Stimulated activated CD8-positive, alpha-beta memory T cell treated with anti-CD3 and anti-CD28 coated beads, Interleukin-4, amount 100 ng/mL, for 4 hours (primary cell): ENCODE data around the gene CST4.
"Not testable (repeated sequence)": the region's sequence is repeated elsewhere in the genome, so short reads cannot be mapped to it uniquely, and the experiment has no call there.

Experiments used
- DNase-seq, 2 donors: peaks; one replicate each; pipeline ENCODE4 v3.0.0-alpha.2; 2020; ENCODE audit warnings: low read depth in 2 of 2, low spot score in 1 of 2

Gene CST4

DNA sequence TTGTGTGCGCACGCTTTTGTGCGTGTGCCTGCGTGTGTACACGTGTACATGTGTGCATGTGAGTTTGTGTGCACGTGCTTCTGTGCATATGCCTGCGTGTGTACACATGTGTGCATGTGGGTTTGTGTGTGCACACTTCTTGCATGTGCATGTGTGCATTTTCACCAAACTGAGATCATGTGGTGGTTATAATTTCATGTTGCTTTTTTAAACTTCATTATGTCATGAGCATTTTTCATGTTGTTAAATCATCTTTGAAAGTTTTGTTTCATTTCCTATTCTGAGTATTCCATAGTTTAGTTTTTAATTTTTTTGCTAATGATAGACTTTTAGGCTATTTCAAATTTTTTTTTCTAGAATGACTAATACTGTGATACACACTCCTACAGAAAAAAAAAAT is 44.7 kb downstream of the CST4 start:
- no peak for DNase-seq

DNA sequence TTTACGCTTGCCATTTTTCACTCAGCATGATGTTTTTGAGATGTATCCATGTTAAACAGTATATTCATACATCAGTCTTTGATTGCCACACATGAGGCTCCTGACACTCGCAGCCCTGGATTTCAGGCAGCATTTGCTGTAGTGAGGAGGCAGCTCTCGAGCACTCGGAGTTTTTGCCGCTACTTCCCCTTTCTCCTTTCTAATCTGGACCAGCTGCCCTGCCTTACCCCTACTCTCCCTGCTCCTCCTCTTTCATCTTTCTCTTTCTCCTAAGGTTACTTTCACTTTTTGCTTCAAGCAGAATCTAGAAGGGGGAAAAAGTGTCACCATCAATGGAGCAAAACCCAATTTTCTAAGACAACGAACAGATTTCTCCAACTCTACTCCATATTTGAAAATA is 45.2 kb downstream of the CST4 start:
- DNase-seq, result no peak

DNA sequence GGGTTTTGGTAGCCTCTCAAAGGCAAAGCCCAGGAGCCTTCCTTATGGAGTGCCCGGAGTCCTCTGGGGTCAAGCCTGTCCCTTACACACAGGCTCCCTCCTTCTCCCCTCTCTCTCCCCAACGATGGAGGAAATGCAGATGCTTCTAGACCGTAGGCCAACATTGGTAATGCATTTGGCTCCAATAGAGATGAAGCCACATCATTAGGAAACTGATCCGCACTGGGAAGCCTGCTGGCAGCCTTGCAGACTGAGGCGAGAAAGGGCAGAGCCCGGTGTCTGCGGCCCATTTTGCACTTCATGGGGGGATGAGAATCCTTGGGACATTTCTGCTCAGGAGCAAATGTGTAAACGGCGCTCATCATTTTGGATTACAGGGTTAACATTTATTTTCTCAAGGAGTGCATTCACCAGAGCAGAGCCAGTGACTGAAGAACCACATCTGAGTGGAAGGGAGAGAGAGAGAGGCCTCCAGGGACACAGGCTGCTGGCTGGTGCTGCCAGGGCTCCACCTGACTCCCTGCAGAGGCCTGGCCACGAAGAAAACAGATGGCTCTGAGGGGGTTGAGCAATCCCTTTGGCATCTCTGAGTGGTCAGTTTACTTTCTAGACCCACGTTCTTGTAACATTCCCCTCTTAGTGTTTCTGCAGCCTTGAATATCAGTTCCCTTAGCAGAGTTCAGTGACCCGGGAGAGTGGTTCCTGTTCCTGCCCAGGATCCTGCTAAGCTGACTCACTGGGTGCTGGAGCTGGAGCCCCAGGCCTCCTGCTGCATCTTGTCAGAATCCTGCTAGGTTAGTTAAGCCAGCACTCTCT is 46.7 kb downstream of the CST4 start:
- no peak for DNase-seq

- DNase-seq, result no peak
Measured at GRCh38 chr20:23640671-23641667, 47.9 kb downstream of the CST4 start.

- no peak for DNase-seq
Measured at GRCh38 chr20:23640018-23640601, 48.7 kb downstream of the CST4 start.

DNA sequence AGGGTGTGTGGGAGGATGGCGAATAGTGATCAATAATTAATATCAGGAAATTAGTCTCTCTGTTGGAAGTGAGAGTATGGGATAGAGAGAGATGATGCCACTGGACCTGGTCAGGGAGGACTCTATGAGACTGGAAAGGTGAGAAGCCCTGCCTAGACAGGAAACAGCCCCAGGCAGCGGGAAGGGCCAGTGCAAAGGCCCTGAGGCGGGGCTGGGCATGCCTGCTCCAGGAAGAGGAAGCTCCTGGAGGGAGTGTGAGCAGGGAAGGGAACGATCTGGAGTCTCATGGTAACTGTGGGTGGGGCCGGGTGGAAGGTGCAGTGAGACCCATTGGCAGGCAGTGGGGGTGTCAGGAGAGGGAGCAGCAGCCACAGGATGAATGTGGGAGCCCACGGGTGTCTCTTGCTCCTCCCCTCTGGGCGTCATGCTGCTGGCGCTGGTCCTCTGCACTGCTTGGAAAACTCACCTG is 49.3 kb downstream of the CST4 start:
- DNase-seq, result no peak

- no peak for DNase-seq
Measured at GRCh38 chr20:23638309-23638708, 50.5 kb downstream of the CST4 start.

GRCh38 chr20:23637282-23638221 is 51.3 kb downstream of the CST4 start, which contains the start of gene CST3:
CST3 (minus strand) TSS chr20:23637955; CDS start chr20:23637862, 93 bp downstream.
- no peak for DNase-seq

GRCh38 chr20:23636908-23637281 is 51.9 kb downstream of the CST4 start:
- DNase-seq, result no peak

- DNase-seq, result no peak
Measured at GRCh38 chr20:23636182-23636907, 52.5 kb downstream of the CST4 start.

DNA sequence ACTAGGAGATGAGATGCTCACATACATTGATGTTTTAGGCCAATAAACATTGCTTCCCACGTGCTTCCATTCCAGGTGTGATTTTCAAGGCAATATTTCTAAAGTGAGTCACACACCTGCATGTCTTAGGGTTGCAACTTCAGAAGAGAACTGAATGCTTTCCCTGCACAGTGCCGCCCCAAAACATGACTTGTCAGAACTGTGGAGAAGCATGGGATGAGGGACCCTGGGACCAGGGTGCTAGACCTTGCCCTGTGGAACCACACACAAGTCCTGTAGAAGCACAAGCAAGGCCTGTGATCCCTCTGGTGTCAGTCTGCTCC is 53.1 kb downstream of the CST4 start:
- not testable (repeated sequence) for DNase-seq
